CD14-positive monocyte (primary cell): ENCODE results near the gene TMEM258. TPM values are rescaled to one million over a fixed set of nuclear protein-coding genes. Genes with fewer than 3 reads are reported as not detected.

Source experiments
- DNase-seq, 3 donors: peaks; one replicate each; pipeline ENCODE4 v3.0.0-alpha.2; 2011 to 2022
- H2AFZ ChIP-seq: 2 replicates; pipeline ENCODE4 v1.6.0; 2012; ENCODE audit warnings: mild to moderate bottlenecking, low read depth, low read length, inconsistent platforms; ENCODE audit not compliant: insufficient read depth, poor library complexity, severe bottlenecking
- H3K27ac ChIP-seq, 2 donors: 1 replicate in 1 of 2; 2 replicates in 1 of 2; pipeline ENCODE4 v1.5.1; 2012 to 2013; ENCODE audit warnings: low read length in 2 of 2, control low read depth in 1 of 2, inconsistent platforms in 1 of 2, low read depth in 1 of 2, mild to moderate bottlenecking in 1 of 2
- H3K27me3 ChIP-seq, 2 donors: one replicate each; pipeline versions ENCODE4 v1.6.0 to v1.6.1; 2011 to 2013; ENCODE audit warnings: low read length in 2 of 2; ENCODE audit not compliant: control insufficient read depth in 2 of 2, insufficient read depth in 2 of 2
- H3K36me3 ChIP-seq, 2 donors: replicated peaks in 1 of 2; 1 replicate in 1 of 2; 2 replicates in 1 of 2; pipeline versions ENCODE4 v1.5.1 to v1.6.1; 2012 to 2013; ENCODE audit warnings: low read length in 2 of 2, control low read depth in 1 of 2, inconsistent platforms in 1 of 2, mild to moderate bottlenecking in 1 of 2; ENCODE audit not compliant: insufficient read depth in 2 of 2, control insufficient read depth in 1 of 2
- H3K4me1 ChIP-seq, 2 donors: 1 replicate in 1 of 2; 2 replicates in 1 of 2; pipeline versions ENCODE4 v1.5.1 to v1.6.1; 2012 to 2013; ENCODE audit warnings: low read length in 2 of 2, control low read depth in 1 of 2, inconsistent platforms in 1 of 2, mild to moderate bottlenecking in 1 of 2, moderate library complexity in 1 of 2; ENCODE audit not compliant: insufficient read depth in 2 of 2, control insufficient read depth in 1 of 2
- H3K4me2 ChIP-seq: replicated peaks from 2 replicates; pipeline ENCODE3; 2012; ENCODE audit warnings: low read length, moderate library complexity, mild to moderate bottlenecking; ENCODE audit not compliant: poor library complexity, severe bottlenecking; ENCODE audit errors: extremely low read depth
- H3K4me3 ChIP-seq, 3 experiments: fragments of 200-600 bp in 1 of 3; sonication (generic) in 1 of 3; replicated peaks in 1 of 3; 1 replicate in 2 of 3; 2 replicates in 1 of 3; pipeline ENCODE4 v1.5.1; 2011 to 2013; ENCODE audit warnings: low read length in 3 of 3, mild to moderate bottlenecking in 3 of 3, control low read depth in 2 of 3, low read depth in 2 of 3, inconsistent platforms in 1 of 3, moderate library complexity in 1 of 3
- H3K79me2 ChIP-seq: 2 replicates; pipeline ENCODE4 v1.6.0; 2012; ENCODE audit warnings: mild to moderate bottlenecking, control low read depth, inconsistent platforms, low read length, moderate library complexity; ENCODE audit not compliant: insufficient read depth
- H3K9ac ChIP-seq: 2 replicates; pipeline ENCODE4 v1.6.0; 2017; ENCODE audit warnings: low read length, mild to moderate bottlenecking; ENCODE audit not compliant: insufficient read depth, poor library complexity, severe bottlenecking
- H3K9me3 ChIP-seq, 2 donors: replicated peaks in 1 of 2; 1 replicate in 1 of 2; 2 replicates in 1 of 2; pipeline versions ENCODE4 v1.5.1 to v1.6.1; 2012 to 2013; ENCODE audit warnings: low read length in 2 of 2, control low read depth in 1 of 2; ENCODE audit not compliant: control insufficient read depth in 1 of 2, insufficient read depth in 1 of 2
- H4K20me1 ChIP-seq: 2 replicates; pipeline ENCODE4 v1.6.0; 2012; ENCODE audit warnings: mild to moderate bottlenecking, low read length, control low read depth, moderate library complexity; ENCODE audit not compliant: insufficient read depth
- H3K27ac Mint-ChIP-seq, 7 donors: one replicate each; pipeline ENCODE4 v1.8.0; 2020; ENCODE audit warnings: mild to moderate bottlenecking in 7 of 7, mixed read lengths in 7 of 7, moderate library complexity in 6 of 7, inconsistent platforms in 2 of 7
- H3K27me3 Mint-ChIP-seq, 3 donors: one replicate each; pipeline ENCODE4 v1.8.0; 2021 to 2022; ENCODE audit warnings: low read depth in 3 of 3, mild to moderate bottlenecking in 3 of 3, mixed read lengths in 3 of 3, moderate library complexity in 3 of 3, inconsistent platforms in 1 of 3
- H3K36me3 Mint-ChIP-seq, 2 donors: one replicate each; pipeline ENCODE4 v1.8.0; 2020; ENCODE audit warnings: mixed read lengths in 2 of 2, inconsistent platforms in 1 of 2, mild to moderate bottlenecking in 1 of 2
- H3K4me1 Mint-ChIP-seq: one replicate; pipeline ENCODE4 v1.8.0; 2020; ENCODE audit warnings: mild to moderate bottlenecking, mixed read lengths
- H3K4me3 Mint-ChIP-seq, 2 donors: one replicate each; pipeline ENCODE4 v1.8.0; 2020; ENCODE audit warnings: mild to moderate bottlenecking in 2 of 2, mixed read lengths in 2 of 2, moderate library complexity in 1 of 2
- H3K9me3 Mint-ChIP-seq, 7 donors: one replicate each; pipeline ENCODE4 v1.8.0; 2020 to 2022; ENCODE audit warnings: mixed read lengths in 7 of 7, mild to moderate bottlenecking in 6 of 7, moderate library complexity in 6 of 7, inconsistent platforms in 2 of 7
- CTCF ChIP-seq: fragments of 200-600 bp; IDR thresholded peaks from one replicate; pipeline ENCODE4 v1.8.0; 2022; ENCODE audit warnings: antibody characterized with exemption, mild to moderate bottlenecking
- WGBS: methylation state at CpG from one replicate; pipeline ENCODE4 v1.1.5; 2013; ENCODE audit warnings: missing lambda C conversion rate; ENCODE audit not compliant: insufficient coverage; 5-methylcytosine and 5-hydroxymethylcytosine counted together
- intact Hi-C, 2 donors: fragments of 100-400 bp; cut with micrococcal nuclease; formaldehyde crosslinking; loops; one replicate each; pipeline versions ENCODE4 v1.15.0 to v1.15.1; 2023
- polyA plus RNA-seq, 3 donors: library from polyadenylated mRNA; depleted of rRNA in 1 of 3; unstranded in 2 of 3; stranded (reverse) in 1 of 3; fragments of 300-500 nt in 2 of 3; fragments of >200 nt in 1 of 3; fragmentation: Illumina TruSeq in 2 of 3; gene quantifications; 1 replicate in 2 of 3; 2 replicates in 1 of 3; pipeline ENCODE4 v1.2.3, GENCODE V29; 2012 to 2021

TMEM258 gene
- polyA plus RNA-seq, 3 donors: 199 to 224 (median 220) TPM

DNA sequence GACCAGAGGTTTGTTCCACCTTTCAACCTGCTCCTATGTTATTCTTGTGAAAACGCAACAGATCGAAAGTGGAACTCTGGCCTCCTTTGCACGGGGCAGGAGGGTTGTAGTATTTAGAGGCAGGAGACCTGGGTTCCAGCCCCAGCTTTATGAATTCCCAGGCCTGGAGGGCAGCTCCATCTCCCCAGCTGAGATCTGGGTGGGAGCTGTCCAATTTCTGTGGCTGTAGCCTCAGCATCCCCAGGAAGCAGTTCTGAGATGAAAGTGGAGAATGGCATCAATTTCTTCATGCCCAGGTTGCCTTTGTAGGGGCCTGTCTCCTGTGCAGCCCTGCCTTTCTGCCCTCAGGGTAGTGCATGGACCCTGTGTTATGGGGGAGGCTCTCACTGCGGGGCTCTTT lies 39.8 kb upstream of the TMEM258 start:
- no peak overlapping the region for H3K9ac ChIP-seq
- WGBS: 55% methylated on average over 3 of the region's 4 CpGs
- H3K4me2 ChIP-seq: no peak overlapping the region
- H3K4me3 Mint-ChIP-seq: no peak overlapping the region
- H3K27ac Mint-ChIP-seq: peak overlapping the region in 1 of 7 donors; percentile 48
- no peaks in the 10 kb centered on the region for H4K20me1 ChIP-seq
- H3K27me3 ChIP-seq: peaks cover 0 to 15% of the 10 kb centered on the region in 2 donors
- no peak overlapping the region for H3K4me3 ChIP-seq
- TF ChIP-seq CTCF: no peak
- no peak overlapping the region for H3K27ac ChIP-seq
- intact Hi-C loops: loop anchor here in 1 of 2 donors (5.0 kb wide), 1 partner anchor 35 kb away; no protein-coding TSS in a partner anchor
- peaks cover 81% of the 10 kb centered on the region for H3K4me1 Mint-ChIP-seq
- peaks cover 6 to 7% of the 10 kb centered on the region in 2 donors for H3K36me3 Mint-ChIP-seq
- H3K79me2 ChIP-seq: peaks cover 26% of the 10 kb centered on the region
- peaks cover 0 to 3% (median 0%) of the 10 kb centered on the region in 7 donors for H3K9me3 Mint-ChIP-seq
- peaks cover 74 to 84% of the 10 kb centered on the region in 2 donors for H3K4me1 ChIP-seq
- peaks cover 13 to 18% (median 14%) of the 10 kb centered on the region in 3 donors for H3K27me3 Mint-ChIP-seq
- H3K36me3 ChIP-seq: no peaks in the 10 kb centered on the region
- H3K9me3 ChIP-seq: no peaks in the 10 kb centered on the region
- no peak overlapping the region for H2AFZ ChIP-seq
- no peak for DNase-seq

DNA sequence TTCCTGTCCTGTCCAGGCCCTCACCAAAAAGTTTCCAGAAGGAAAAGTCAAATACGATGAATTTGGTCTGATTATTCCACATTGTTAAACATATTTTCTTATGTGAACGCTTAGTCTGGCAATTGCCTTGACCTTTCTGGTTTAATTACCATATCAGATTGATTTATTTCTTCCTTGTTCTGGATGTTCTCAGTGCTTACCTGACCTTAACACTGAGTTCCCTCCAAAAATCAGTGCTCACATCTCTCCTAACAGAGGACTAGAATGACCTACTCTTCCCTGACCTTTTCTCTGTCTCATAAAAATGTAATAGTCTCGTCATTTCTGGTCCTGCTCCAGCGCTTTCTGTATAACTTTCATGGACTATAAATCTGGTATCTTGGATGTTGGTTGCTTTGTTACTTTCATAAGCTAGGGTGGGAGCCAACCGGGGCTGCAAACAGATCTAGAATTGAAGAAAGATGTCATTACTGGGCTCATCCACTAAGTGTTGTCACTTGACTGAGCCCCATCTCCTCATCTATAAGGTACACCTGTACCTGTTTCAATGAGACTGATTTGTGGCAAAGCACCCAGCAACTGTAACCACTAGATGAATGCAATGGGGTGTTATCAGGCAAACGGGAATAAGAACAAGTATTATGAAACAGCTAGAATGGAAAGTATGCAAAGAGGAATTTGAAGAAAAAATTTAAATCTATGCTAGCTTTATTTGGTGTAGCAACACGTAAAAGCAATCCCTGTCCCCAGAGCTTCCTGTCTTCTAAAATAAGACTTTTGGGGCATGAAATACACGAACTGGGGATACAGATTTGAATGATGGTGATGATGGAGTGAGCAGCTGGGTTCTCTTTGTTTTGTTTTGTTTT lies 38.1 kb upstream of the TMEM258 start:
- H3K79me2 ChIP-seq: peaks cover 26% of the 10 kb centered on the region
- H3K4me3 ChIP-seq: no peak overlapping the region
- H3K4me1 Mint-ChIP-seq: peaks cover 77% of the 10 kb centered on the region
- no peak overlapping the region for H3K9ac ChIP-seq
- whole genome bisulfite sequencing: 63% methylated on average over 6 of the region's 8 CpGs
- H3K9me3 Mint-ChIP-seq: peaks cover 0 to 3% (median 0%) of the 10 kb centered on the region in 7 donors
- no peak overlapping the region for H2AFZ ChIP-seq
- H3K4me2 ChIP-seq: peak overlapping the region; percentile 14
- peak overlapping the region in 5 of 7 donors; percentile 3 to 91 (median 78) for H3K27ac Mint-ChIP-seq
- no peaks in the 10 kb centered on the region for H3K9me3 ChIP-seq
- peaks cover 17 to 18% (median 17%) of the 10 kb centered on the region in 3 donors for H3K27me3 Mint-ChIP-seq
- H3K4me1 ChIP-seq: peaks cover 70 to 81% of the 10 kb centered on the region in 2 donors
- peaks cover 6 to 7% of the 10 kb centered on the region in 2 donors for H3K36me3 Mint-ChIP-seq
- no peak for TF ChIP-seq CTCF
- H4K20me1 ChIP-seq: no peaks in the 10 kb centered on the region
- peak overlapping the region; percentile 25 to 49 for H3K4me3 Mint-ChIP-seq
- DNase-seq: peak in 1 of 3 donors; percentile 19
- peak overlapping the region in 1 of 2 donors; percentile 11 for H3K27ac ChIP-seq
- intact Hi-C loops: loop anchor here in 1 of 2 donors (5.0 kb wide), 1 partner anchor 33 kb away; no protein-coding TSS in a partner anchor
- no peaks in the 10 kb centered on the region for H3K36me3 ChIP-seq
- peaks cover 0 to 15% of the 10 kb centered on the region in 2 donors for H3K27me3 ChIP-seq
